ENCODE results near the gene BOLA2B.
"Not testable (repeated sequence)": the region's sequence is repeated elsewhere in the genome, so short reads cannot be mapped to it uniquely, and the experiment has no call there.

The BOLA2B gene

GRCh38 chr16:30183233-30184095 is 10.0 kb downstream of the BOLA2B start, which contains the start of gene CORO1A:
TSS of gene CORO1A (plus strand) at chr16:30183602. CDS start at chr16:30185210, 1,608 bp downstream.
- H3K4me1 ChIP-seq = peaks cover 5% of the 10 kb centered on the region
- H3K4me2 ChIP-seq (ENCODE audit: low read length) = peak within 1 kb of the TSS; percentile 81
- no peak within 1 kb of the TSS for H3K27ac ChIP-seq
- peak within 1 kb of the TSS; percentile 57 for H3K4me3 ChIP-seq (ENCODE audit: low read depth, low read length)
- H3K36me3 ChIP-seq (ENCODE audit: control insufficient read depth, insufficient read depth, low read length) = no peaks in the 10 kb centered on the region
- H3K9me3 ChIP-seq (ENCODE audit: control insufficient read depth, low read length) = no peaks in the 10 kb centered on the region
- no peak for TF ChIP-seq CTCF (IDR thresholded peaks at IDR 0.05)
- H3K27me3 ChIP-seq (ENCODE audit: control insufficient read depth, insufficient read depth, low read length) = no peaks in the 10 kb centered on the region
- H3K9ac ChIP-seq = no peak within 1 kb of the TSS
- H3K79me2 ChIP-seq = peaks cover 9% of the 10 kb centered on the region
- H2AFZ ChIP-seq = peak within 1 kb of the TSS; percentile 97

- no peak overlapping the region for H2AFZ ChIP-seq
- TF ChIP-seq CTCF (IDR thresholded peaks at IDR 0.05) = no peak
- H3K9ac ChIP-seq = no peak overlapping the region
- no peak overlapping the region for H3K27ac ChIP-seq
- H3K27me3 ChIP-seq (ENCODE audit: control insufficient read depth, insufficient read depth, low read length) = no peaks in the 10 kb centered on the region
- no peaks in the 10 kb centered on the region for H3K36me3 ChIP-seq (ENCODE audit: control insufficient read depth, insufficient read depth, low read length)
- H3K4me3 ChIP-seq (ENCODE audit: low read depth, low read length) = no peak overlapping the region
- no peak overlapping the region for H3K4me2 ChIP-seq (ENCODE audit: low read length)
- no peaks in the 10 kb centered on the region for H3K9me3 ChIP-seq (ENCODE audit: control insufficient read depth, low read length)
- H3K79me2 ChIP-seq = no peaks in the 10 kb centered on the region
- H3K4me1 ChIP-seq = peaks cover 5% of the 10 kb centered on the region
Measured at GRCh38 chr16:30180741-30181140, 12.7 kb downstream of the BOLA2B start.

- Histone ChIP-seq H2AFZ (no peak overlapping the region), H3K27me3 (ENCODE audit: control insufficient read depth, insufficient read depth, low read length) (no peaks in the 10 kb centered on the region), H3K36me3 (ENCODE audit: control insufficient read depth, insufficient read depth, low read length) (no peaks in the 10 kb centered on the region), H3K79me2 (no peaks in the 10 kb centered on the region), H3K27ac (no peak overlapping the region), H3K9me3 (ENCODE audit: control insufficient read depth, low read length) (no peaks in the 10 kb centered on the region), H3K4me2 (ENCODE audit: low read length) (no peak overlapping the region), H3K4me1 (peaks cover 5% of the 10 kb centered on the region), H3K4me3 (ENCODE audit: low read depth, low read length) (no peak overlapping the region), H3K9ac (no peak overlapping the region)
- TF ChIP-seq CTCF (IDR thresholded peaks at IDR 0.05) = no peak
Measured at GRCh38 chr16:30179931-30180330, 13.5 kb downstream of the BOLA2B start.

- no peak overlapping the region for H3K27ac ChIP-seq
- H3K27me3 ChIP-seq (ENCODE audit: control insufficient read depth, insufficient read depth, low read length) = no peaks in the 10 kb centered on the region
- no peaks in the 10 kb centered on the region for H3K36me3 ChIP-seq (ENCODE audit: control insufficient read depth, insufficient read depth, low read length)
- no peaks in the 10 kb centered on the region for H3K9me3 ChIP-seq (ENCODE audit: control insufficient read depth, low read length)
- peaks cover 3% of the 10 kb centered on the region for H3K4me1 ChIP-seq
- H3K4me2 ChIP-seq (ENCODE audit: low read length) = no peak overlapping the region
- H3K4me3 ChIP-seq (ENCODE audit: low read depth, low read length) = no peak overlapping the region
- no peaks in the 10 kb centered on the region for H3K79me2 ChIP-seq
- TF ChIP-seq CTCF (IDR thresholded peaks at IDR 0.05) = no peak
- H3K9ac ChIP-seq = no peak overlapping the region
- no peak overlapping the region for H2AFZ ChIP-seq
Measured at GRCh38 chr16:30179195-30179594, 14.3 kb downstream of the BOLA2B start.

GRCh38 chr16:30176876-30177275 is 16.6 kb downstream of the BOLA2B start:
- not testable (repeated sequence) for H3K36me3 ChIP-seq (ENCODE audit: control insufficient read depth, insufficient read depth, low read length); H3K4me3 ChIP-seq (ENCODE audit: low read depth, low read length); H3K4me2 ChIP-seq (ENCODE audit: low read length); H3K9me3 ChIP-seq (ENCODE audit: control insufficient read depth, low read length); H3K79me2 ChIP-seq; H2AFZ ChIP-seq; H3K4me1 ChIP-seq; H3K9ac ChIP-seq; H3K27me3 ChIP-seq (ENCODE audit: control insufficient read depth, insufficient read depth, low read length); H3K27ac ChIP-seq
